Heart right ventricle (tissue), 16 donors: Measurements from ENCODE around the gene CREBL2. TPM values are rescaled to one million over a fixed set of nuclear protein-coding genes. Genes with fewer than 3 reads are reported as not detected.

Experiments used
- ATAC-seq, 8 donors: fragments of 200-7000 bp; cut with Tn5 transposase; one replicate each; pipeline ENCODE4 v1.9.1; 2020; ENCODE audit warnings: mild to moderate bottlenecking in 8 of 8, moderate library complexity in 8 of 8, moderate number of reproducible peaks in 1 of 8
- DNase-seq, 2 donors: peaks; one replicate each; pipeline ENCODE4 v3.0.0-alpha.2; 2020
- H3K27ac ChIP-seq, 10 donors: fragments of 200-600 bp; sonication (generic) in 2 of 10; one replicate each; pipeline versions ENCODE4 v1.5.0 to v1.8.0; 2020 to 2022; ENCODE audit warnings: mild to moderate bottlenecking in 3 of 10
- H3K27me3 ChIP-seq, 7 donors: fragments of 200-600 bp; one replicate each; pipeline ENCODE4 v1.8.0; 2021 to 2022; ENCODE audit warnings: mild to moderate bottlenecking in 2 of 7
- H3K36me3 ChIP-seq, 9 donors: fragments of 200-600 bp; sonication (generic) in 1 of 9; one replicate each; pipeline versions ENCODE4 v1.5.0 to v1.8.0; 2020 to 2022; ENCODE audit warnings: mild to moderate bottlenecking in 2 of 9
- H3K4me1 ChIP-seq, 9 donors: fragments of 200-600 bp; sonication (generic) in 1 of 9; one replicate each; pipeline versions ENCODE4 v1.5.0 to v1.8.0; 2020 to 2022; ENCODE audit warnings: mild to moderate bottlenecking in 4 of 9
- H3K4me3 ChIP-seq, 10 donors: fragments of 200-600 bp; sonication (generic) in 2 of 10; one replicate each; pipeline versions ENCODE4 v1.5.0 to v1.8.0; 2020 to 2022; ENCODE audit warnings: mild to moderate bottlenecking in 7 of 10, moderate library complexity in 2 of 10
- H3K9me3 ChIP-seq, 11 donors: fragments of 200-600 bp in 10 of 11; sonication (generic) in 2 of 11; one replicate each; pipeline versions ENCODE4 v1.5.0 to v1.8.0; 2013 to 2022; ENCODE audit warnings: mild to moderate bottlenecking in 2 of 11, control low read depth in 1 of 11, moderate library complexity in 1 of 11
- WGBS, 2 donors: extraction: QIAGEN DNeasy Blood & Tissue Kit; methylation state at CpG; one replicate each; pipeline ENCODE4 v1.1.7; 2013; ENCODE audit warnings: inconsistent platforms in 1 of 2; 5-methylcytosine and 5-hydroxymethylcytosine counted together
- intact Hi-C, 10 donors: fragments of 100-400 bp; cut with DNase I; formaldehyde crosslinking; loops; one replicate each; pipeline versions ENCODE4 v1.11.1 to v1.14.2; 2022
- long read RNA-seq, 3 donors: library from polyadenylated mRNA; unstranded; transcript quantifications; one replicate each; pipeline ENCODE4 v2.0.0, GENCODE V29; 2020 to 2021
- polyA plus RNA-seq, 2 donors: library from polyadenylated mRNA; stranded (reverse); fragments of 200-250 nt; gene quantifications; one replicate each; pipeline ENCODE4 v1.2.3, GENCODE V29; 2013
- total RNA-seq, 10 donors: library from RNA; stranded (reverse); fragmentation: NEBNext Ultra II Directional in 3 of 10; extraction: Animal tissue kit (Norgen Biotek cat#: 25700) in 3 of 10; gene quantifications; one replicate each; pipeline versions ENCODE4 v1.2.1 to v1.2.4, GENCODE V29; 2021 to 2023
- TF ChIP-seq, protein P1 (sequence below), 9 donors: fragments of 200-600 bp; sonication (generic) in 2 of 9; IDR thresholded peaks; one replicate each; pipeline versions ENCODE4 v1.5.0 to v1.8.0; 2021 to 2022; ENCODE audit warnings: antibody characterized with exemption in 9 of 9, mild to moderate bottlenecking in 5 of 9, moderate library complexity in 1 of 9
- donor health status: Arrhythmogenic right ventricular cardiomyopathy.
- donor health status: ischemic (EF 13 %, LVEDD 7.1; RV severe dilation, severe dysfunction).
- donor health status: healthy with polysubstance abuse.
- donor health status: DM: no; HTN: yes; CAD: no.
- donor health status: DM: no; HTN: no; CAD: no.
- donor health status: ischemic (EF 25% LVEDD 6.9; RV normal size, moderate dysfunction).
- donor health status: ischemic (EF 25% LVEDD 5.7; RV mildly dilated, moderate dysfunction).
- donor health status: healthy.
- donor health status: DM: yes; HTN: yes; CAD: no.
- donor health status: Ischemic cardiomyopathy.
- donor health status: ischemic (EF 35%, LVEDD 5.7; RV mildly dilated, moderate dysfunction).
- donor health status: nonischemic (EF 11% LVEDD 7.7; RV severe dilation, severe dysfunction).
- donor health status: DM: yes; HTN: yes; CAD: no.
- donor health status: PGD.
- donor health status: ischemic (EF 29% LVEDD 5.4; RV normal size, mild dysfunction).
- donor health status: nonischemic (EF 23%, LVEDD 6.1; RV moderate dilation, normal function).

The CREBL2 gene
- total RNA-seq (10 to 100 TPM; 15.2 to 26.4 (median 18.6) TPM), polyA plus RNA-seq (1 to 10 TPM; 9.3 to 9.9 TPM)
- long read RNA-seq, donor 1, transcript CREBL2-201 (4 exons, 3,754 nt), result major isoform, 35 of 38 reads
- long read RNA-seq, donor 1, partial matches to known transcripts, result 1 of 38 reads
- long read RNA-seq, donor 1, other reads (novel, unspliced or antisense), result 2 of 38 reads
- long read RNA-seq, donor 2, transcript CREBL2-201 (4 exons, 3,754 nt), result major isoform, 39 of 47 reads
- long read RNA-seq, donor 2, partial matches to known transcripts, result 6 of 47 reads
- long read RNA-seq, donor 2, other reads (novel, unspliced or antisense), result 2 of 47 reads
- long read RNA-seq, donor 3, transcript CREBL2-201 (4 exons, 3,754 nt), result major isoform, 5 of 21 reads
- long read RNA-seq, donor 3, partial matches to known transcripts, result 13 of 21 reads
- long read RNA-seq, donor 3, other reads (novel, unspliced or antisense), result 3 of 21 reads

GRCh38 chr12:12611512-12612306, at the start of gene CREBL2:
CREBL2 (plus strand) TSS chr12:12611876; CDS start chr12:12612173, 297 bp downstream.
- ATAC-seq, result peak; percentile 97 to 99 (median 97)
- Histone ChIP-seq H3K36me3 (peaks cover 0 to 23% (median 0%) of the 10 kb centered on the region in 9 donors), H3K27ac (peak within 1 kb of the TSS; percentile 81 to 97 (median 91)), H3K27me3 (no peaks in the 10 kb centered on the region), H3K4me3 (peak within 1 kb of the TSS; percentile 64 to 89 (median 76)), H3K4me1 (peaks cover 0 to 58% (median 24%) of the 10 kb centered on the region in 9 donors), H3K9me3 (no peaks in the 10 kb centered on the region)
- DNase-seq, result peak; percentile 93 to 94
- TF ChIP-seq, protein P1, sequence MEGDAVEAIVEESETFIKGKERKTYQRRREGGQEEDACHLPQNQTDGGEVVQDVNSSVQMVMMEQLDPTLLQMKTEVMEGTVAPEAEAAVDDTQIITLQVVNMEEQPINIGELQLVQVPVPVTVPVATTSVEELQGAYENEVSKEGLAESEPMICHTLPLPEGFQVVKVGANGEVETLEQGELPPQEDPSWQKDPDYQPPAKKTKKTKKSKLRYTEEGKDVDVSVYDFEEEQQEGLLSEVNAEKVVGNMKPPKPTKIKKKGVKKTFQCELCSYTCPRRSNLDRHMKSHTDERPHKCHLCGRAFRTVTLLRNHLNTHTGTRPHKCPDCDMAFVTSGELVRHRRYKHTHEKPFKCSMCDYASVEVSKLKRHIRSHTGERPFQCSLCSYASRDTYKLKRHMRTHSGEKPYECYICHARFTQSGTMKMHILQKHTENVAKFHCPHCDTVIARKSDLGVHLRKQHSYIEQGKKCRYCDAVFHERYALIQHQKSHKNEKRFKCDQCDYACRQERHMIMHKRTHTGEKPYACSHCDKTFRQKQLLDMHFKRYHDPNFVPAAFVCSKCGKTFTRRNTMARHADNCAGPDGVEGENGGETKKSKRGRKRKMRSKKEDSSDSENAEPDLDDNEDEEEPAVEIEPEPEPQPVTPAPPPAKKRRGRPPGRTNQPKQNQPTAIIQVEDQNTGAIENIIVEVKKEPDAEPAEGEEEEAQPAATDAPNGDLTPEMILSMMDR (IDR thresholded peaks at IDR 0.05), result peak in 1 of 9 donors; percentile 16
- 0 to 1% methylated on average over 51 of the region's 51 CpGs for WGBS, 2 donors
- intact Hi-C loops, result loop anchor here in 4 of 10 donors (1.0 to 5.0 kb wide), 5 partner anchors 49 to 106 kb away; partner anchors contain the start of genes DUSP16 (in 2 of the 4), GPR19 (in 2 of the 4) and CDKN1B (in 1 of the 4)

DNA sequence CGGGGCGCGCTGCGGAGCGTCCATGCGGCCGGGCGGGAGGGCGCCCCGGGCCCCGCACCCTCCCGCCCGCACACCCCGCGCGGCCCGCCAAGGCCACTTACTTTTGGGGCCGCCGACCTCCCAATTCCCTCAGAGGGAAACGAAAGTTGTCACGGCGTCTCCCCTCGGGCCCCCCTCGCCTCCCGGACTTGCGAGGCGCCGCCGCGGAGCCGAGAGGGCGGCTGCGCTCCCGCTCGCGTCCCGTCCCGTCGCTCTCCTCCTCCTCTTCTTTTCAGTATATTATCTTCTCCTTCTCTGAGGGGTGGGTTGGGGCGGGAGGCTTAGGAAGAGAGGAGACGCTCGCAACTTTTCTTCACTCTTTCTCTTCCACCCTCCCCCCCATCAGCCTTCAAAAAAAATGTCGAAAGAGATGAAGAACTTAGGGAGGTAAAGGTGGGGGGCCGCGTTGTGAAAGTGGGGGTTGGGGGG, 49.6 kb upstream of the CREBL2 start:
- no peaks in the 10 kb centered on the region for H3K36me3 ChIP-seq
- peak overlapping the region; percentile 59 to 89 (median 75) for H3K4me3 ChIP-seq
- TF ChIP-seq, protein P1 (IDR thresholded peaks at IDR 0.05), result no peak
- intact Hi-C loops, result loop anchor here in 9 of 10 donors (1.0 to 10.0 kb wide), 14 partner anchors 49 to 480 kb away; partner anchors contain the start of genes CDKN1B (in 2 of the 9), CREBL2 (in 2 of the 9) and GPR19 (in 2 of the 9)
- peaks cover 0 to 52% (median 32%) of the 10 kb centered on the region in 9 donors for H3K4me1 ChIP-seq
- DNase-seq, result peak; percentile 36 to 47
- H3K27me3 ChIP-seq, result no peaks in the 10 kb centered on the region
- peak in 3 of 8 donors; percentile 7 to 29 (median 17) for ATAC-seq
- 0% methylated on average over 19 to 44 of the region's 45 CpGs for WGBS, 2 donors
- peaks cover 0 to 4% (median 0%) of the 10 kb centered on the region in 11 donors for H3K9me3 ChIP-seq
- peak overlapping the region; percentile 98 to 100 (median 100) for H3K27ac ChIP-seq

DNA sequence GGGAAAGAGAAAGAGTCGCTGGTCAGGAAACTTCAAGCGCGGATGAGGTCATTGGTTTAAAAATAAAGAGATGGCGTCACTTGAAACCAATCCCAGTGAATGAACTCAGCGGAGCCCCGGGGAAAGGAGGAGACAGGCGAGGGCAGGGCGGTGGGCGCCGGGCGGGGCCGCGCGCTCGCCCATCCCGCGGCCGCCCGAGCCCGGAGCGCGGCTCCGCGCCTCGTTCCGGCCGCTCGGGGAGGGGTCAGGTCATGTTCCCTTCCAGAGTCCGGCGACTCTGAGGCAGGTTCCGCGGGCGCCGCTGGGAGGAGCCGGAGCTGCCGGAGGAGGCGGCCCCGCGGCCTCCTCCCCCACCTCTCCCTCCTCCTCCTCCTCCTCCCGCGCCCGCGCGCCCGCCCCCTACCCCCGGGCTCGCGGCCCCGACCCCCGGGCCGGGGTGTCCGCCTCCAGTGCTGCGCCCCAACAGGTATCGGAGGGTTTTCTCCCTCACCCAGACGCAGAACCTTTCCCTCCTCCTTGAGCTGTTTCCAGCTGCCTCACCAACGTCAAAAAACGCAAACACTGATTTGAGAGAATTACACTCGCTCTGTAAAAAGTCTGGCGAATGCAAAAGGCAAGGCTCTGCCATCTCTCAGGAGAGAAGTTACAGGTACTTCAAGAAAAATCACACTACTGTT, 49.0 kb upstream of the CREBL2 start, which contains the start of gene DUSP16:
Gene DUSP16 (minus strand): TSS at position 279 of the 677 bp plus-strand sequence. CDS start 41,765 bp downstream, outside the sequence.
- peak within 1 kb of the TSS; percentile 98 to 100 (median 100) for H3K27ac ChIP-seq
- peaks cover 0 to 7% (median 0%) of the 10 kb centered on the region in 11 donors for H3K9me3 ChIP-seq
- H3K4me3 ChIP-seq, result peak within 1 kb of the TSS; percentile 59 to 89 (median 75)
- no peaks in the 10 kb centered on the region for H3K27me3 ChIP-seq
- H3K36me3 ChIP-seq, result no peaks in the 10 kb centered on the region
- peak; percentile 94 to 98 (median 96) for ATAC-seq
- TF ChIP-seq, protein P1 (IDR thresholded peaks at IDR 0.05), result peak in 6 of 9 donors; percentile 8 to 51 (median 34)
- intact Hi-C loops, result loop anchor here in 9 of 10 donors (1.0 to 10.0 kb wide), 14 partner anchors 49 to 480 kb away; partner anchors contain the start of genes CDKN1B (in 2 of the 9), CREBL2 (in 2 of the 9) and GPR19 (in 2 of the 9)
- DNase-seq, result peak; percentile 92 to 93
- WGBS, 2 donors, result 1% methylated on average over 33 to 58 of the region's 59 CpGs
- H3K4me1 ChIP-seq, result peaks cover 0 to 45% (median 32%) of the 10 kb centered on the region in 9 donors
